LHCN-M2 (cell line): Measurements from ENCODE around the gene HIF1A. TPM values are rescaled to one million over a fixed set of nuclear protein-coding genes. Genes with fewer than 3 reads are reported as not detected.
"Not testable (repeated sequence)": the region's sequence is repeated elsewhere in the genome, so short reads cannot be mapped to it uniquely, and the experiment has no call there.

Experiments
- DNase-seq: peaks from one replicate; pipeline ENCODE4 v3.0.0-alpha.2; 2012; ENCODE audit warnings: low read depth
- total RNA-seq: library from RNA; depleted of rRNA; stranded (reverse); fragments of >200 nt; gene quantifications from 2 replicates; pipeline ENCODE4 v1.2.3, GENCODE V29; 2014

Gene HIF1A
- total RNA-seq, 1 experiment from 2014 or later = 918 TPM

DNA sequence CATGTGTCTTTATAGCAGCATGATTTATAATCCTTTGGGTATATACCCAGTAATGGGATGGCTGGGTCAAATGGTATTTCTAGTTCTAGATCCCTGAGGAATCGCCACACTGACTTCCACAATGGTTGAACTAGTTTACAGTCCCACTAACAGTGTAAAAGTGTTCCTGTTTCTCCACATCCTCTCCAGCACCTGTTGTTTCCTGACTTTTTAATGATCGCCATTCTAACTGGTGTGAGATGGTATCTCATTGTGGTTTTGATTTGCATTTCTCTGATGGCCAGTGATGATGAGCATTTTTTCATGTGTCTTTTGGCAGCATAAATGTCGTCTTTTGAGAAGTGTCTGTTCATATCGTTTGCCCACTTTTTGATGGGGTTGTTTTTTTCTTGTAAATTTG, 12.5 kb downstream of the HIF1A start:
- DNase-seq = not testable (repeated sequence)

GRCh38 chr14:61708693-61709092, 13.4 kb downstream of the HIF1A start:
- DNase-seq = peak; percentile 7

DNA sequence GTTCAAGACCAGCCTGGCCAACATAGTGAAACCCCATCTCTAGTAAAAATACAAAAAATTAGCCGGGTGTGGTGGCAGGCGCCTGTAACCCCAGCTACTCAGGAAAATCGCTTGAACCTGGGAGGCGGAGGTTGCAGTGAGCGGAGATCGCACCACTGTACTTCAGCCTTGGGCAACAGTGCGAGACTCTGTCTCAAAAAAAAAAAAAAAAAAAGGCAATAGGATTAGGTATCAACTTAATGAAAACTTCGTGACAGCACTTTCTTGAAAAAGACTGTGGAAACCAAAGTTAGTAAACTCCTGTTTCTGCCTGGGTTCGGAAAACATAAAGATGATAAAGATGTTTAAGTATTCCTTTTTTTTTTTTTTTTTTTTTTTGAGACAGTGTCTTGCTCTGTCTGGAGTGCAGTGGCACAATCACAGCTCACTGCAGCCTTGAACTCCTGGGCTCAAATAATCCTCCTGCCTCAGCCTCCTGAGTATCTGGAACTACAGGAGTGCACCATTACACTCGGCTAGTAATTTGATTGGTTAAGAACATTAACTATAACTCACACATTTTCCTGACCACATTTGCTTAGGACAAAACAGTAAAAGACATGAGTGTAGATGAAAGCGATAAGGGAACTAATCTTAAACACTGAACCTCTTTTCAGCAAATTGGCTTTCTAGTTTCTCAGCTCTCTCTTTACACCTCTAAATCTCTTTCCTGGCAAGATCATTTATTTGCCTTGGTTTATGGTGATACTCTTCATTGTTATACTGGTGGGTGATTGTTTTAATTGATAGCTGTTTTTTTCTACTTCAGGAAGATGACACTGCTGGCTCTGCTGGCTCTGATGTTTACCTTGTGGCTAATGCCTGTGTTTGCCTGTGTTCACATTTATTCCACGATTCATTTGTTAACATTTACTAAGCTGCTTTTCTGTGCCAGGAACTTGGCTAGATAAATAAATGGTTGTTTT, 15.8 kb downstream of the HIF1A start:
- no peak for DNase-seq

DNA sequence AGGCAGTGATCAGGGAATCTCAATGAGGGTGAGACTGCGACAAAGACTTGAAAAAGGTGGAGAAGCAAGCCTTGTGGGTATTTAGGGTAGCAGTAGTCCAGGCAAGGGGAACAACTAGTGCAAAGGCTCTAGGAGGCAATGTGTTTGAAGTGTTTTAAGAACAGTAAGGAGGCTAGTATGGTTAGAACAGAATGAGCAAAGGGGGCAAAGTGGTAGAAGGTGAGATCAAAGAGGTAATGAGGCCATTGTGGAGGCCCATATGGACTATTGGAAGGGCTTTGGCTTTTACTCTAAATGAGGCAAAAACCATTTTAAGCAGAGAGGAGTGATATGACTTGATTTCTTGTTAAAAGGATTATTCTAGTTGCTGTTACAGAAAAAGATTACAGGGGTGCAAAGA, 16.8 kb downstream of the HIF1A start:
- no peak for DNase-seq

GRCh38 chr14:61713724-61714437, 18.6 kb downstream of the HIF1A start:
- no peak for DNase-seq

DNA sequence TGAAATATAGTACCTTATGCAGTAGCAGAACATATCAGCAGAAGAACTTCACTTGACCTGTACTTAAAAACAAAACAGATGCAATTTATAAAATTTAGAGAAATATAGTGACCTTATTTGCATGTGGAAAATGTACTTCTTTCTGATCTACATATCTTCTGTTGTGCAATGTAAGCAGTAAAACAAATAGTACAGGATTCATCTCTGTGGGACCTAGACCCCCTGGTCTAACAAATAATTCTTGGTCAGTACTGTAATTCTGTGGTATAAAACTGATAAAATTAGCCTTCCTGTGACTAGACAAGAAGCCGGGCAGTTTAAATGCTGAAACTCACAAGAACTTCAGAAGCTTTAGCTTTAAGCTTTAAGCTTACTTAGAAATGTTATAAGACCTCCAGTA, 21.6 kb downstream of the HIF1A start:
- DNase-seq = no peak

GRCh38 chr14:61718039-61718438, 22.7 kb downstream of the HIF1A start:
- no peak for DNase-seq

GRCh38 chr14:61719344-61720293, 24.3 kb downstream of the HIF1A start:
- DNase-seq = no peak

- DNase-seq = no peak
These were observed 25.0 kb downstream of the HIF1A start for GRCh38 chr14:61720294-61720661.

DNA sequence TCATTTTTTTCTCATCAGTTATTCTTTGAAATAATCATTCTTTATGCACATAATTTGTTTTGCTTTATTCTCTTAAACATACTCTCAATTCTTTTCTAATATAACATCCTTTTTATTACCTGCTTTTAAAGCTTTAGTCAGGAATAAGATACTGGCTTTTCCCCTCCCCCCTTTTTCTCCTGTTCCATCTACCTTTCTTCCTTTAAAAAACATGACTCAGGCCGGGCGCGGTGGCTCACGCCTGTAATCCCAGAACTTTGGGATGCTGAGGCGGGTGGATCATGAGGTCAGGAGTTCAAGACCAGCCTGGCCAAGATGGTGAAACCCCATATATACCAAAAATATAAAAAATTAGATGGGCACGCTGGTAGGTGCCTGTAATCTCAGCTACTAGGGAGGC, 25.4 kb downstream of the HIF1A start:
- no peak for DNase-seq

DNA sequence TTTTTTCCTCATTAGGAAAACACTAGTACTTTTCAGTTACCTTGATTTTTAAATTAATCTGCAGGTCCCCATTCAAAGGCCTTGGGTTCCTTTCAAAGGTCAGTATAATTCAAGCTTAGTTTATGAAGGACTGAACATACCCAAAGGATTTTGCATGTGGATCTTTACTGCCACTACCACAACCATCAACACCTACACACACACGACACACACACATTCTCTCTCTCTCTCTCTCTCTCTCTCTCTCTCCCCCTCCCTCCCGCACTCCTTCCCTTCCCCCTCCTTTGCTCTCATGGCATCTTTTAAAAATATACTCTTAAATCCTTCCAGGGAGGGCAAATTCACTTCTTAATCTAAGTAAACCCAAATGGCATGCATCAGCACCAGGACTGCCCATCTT, 28.8 kb downstream of the HIF1A start:
- DNase-seq = no peak

- DNase-seq = no peak
These were observed 31.7 kb downstream of the HIF1A start for GRCh38 chr14:61726778-61727658.

- DNase-seq = no peak
These were observed 35.6 kb downstream of the HIF1A start for GRCh38 chr14:61730756-61731373.

- no peak for DNase-seq
These were observed 38.7 kb downstream of the HIF1A start for GRCh38 chr14:61733972-61734371.

- peak; percentile 44 for DNase-seq
These were observed 41.4 kb downstream of the HIF1A start for GRCh38 chr14:61736751-61737150.

DNA sequence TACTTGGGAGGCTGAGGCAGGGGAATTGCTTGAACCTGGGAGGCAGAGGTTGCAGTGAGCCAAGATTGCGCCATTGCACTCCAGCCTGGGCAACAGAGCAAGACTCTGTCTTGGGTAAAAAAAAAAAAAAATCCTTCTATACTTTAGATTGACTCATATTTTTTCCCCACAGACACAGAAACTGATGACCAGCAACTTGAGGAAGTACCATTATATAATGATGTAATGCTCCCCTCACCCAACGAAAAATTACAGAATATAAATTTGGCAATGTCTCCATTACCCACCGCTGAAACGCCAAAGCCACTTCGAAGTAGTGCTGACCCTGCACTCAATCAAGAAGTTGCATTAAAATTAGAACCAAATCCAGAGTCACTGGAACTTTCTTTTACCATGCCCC, 42.6 kb downstream of the HIF1A start:
- no peak for DNase-seq

DNA sequence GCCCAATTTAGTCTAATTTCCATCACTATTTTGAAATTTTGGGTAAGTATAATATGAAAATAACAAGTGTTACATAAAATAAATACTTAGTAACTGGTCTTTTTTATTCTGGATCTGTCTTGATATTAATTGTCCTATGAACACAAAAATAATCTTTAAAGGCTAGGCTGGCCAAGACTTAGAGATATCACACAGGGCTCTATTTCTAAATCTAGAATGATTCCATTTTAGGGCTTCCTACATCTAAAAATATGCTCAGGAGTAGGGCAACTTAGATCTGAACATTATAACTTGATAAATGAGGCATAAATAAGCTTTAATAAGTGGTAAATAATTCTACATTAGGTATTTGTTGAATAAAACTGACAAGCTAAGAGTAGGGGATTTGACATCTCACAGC, 43.8 kb downstream of the HIF1A start:
- no peak for DNase-seq

- no peak for DNase-seq
These were observed 47.1 kb downstream of the HIF1A start for GRCh38 chr14:61742371-61742770.

DNA sequence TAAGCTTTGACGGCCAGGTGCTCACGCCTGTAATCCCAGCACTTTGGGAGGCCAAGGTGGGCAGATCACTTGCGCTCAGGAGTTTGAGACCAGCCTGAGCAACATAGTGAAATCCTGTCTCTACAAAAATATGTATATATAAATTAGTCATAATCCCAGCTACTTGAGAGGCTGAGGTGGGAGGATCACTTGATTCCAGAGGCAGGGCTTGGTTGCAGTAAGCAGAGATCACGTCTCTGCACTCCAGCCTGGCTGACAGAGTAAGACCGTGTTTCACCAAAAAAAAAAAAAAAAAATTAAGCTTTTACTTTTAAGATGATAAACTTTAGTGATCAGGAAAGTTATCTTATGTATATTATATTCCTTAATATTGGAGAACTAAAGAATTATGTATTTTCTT, 48.9 kb downstream of the HIF1A start:
- DNase-seq = no peak

DNA sequence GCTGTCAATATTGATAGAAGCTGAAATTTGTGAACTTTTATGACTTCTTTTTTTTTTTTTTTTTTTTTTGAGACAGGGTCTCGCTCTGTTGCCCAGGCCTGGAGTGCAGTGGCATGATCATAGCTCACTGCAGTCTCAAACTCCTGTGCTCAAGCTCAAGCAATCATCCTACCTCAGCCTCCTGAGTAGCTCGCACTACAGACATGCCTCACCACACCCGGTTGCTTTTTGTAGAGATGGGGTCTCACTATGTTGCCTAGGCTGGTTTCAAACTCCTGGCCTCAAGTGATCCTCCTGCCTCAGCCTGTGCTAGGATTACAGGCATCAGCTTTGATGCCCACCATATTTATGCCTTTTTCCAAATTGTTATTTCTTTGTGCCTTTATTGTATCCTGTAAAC, 51.0 kb downstream of the HIF1A start:
- DNase-seq = not testable (repeated sequence)
